HG03457 (cell line): ENCODE data around the gene CIB1.

Source experiments
- ATAC-seq: cut with Tn5 transposase; IDR thresholded peaks from one replicate; pipeline ENCODE4 v1.9.1; 2021; ENCODE audit warnings: moderate number of reproducible peaks; ENCODE audit not compliant: unreplicated experiment

CIB1 gene

GRCh38 chr15:90219421-90220141, 14.2 kb downstream of the CIB1 start:
- ATAC-seq = no peak

- no peak for ATAC-seq
These were observed 15.9 kb downstream of the CIB1 start for GRCh38 chr15:90217671-90218394.

GRCh38 chr15:90214553-90215196, 19.1 kb downstream of the CIB1 start:
- ATAC-seq = no peak

- no peak for ATAC-seq
These were observed 19.9 kb downstream of the CIB1 start for GRCh38 chr15:90213818-90214204.

- no peak for ATAC-seq
These were observed 20.5 kb downstream of the CIB1 start for GRCh38 chr15:90213122-90213817.

- ATAC-seq = no peak
These were observed 21.3 kb downstream of the CIB1 start for GRCh38 chr15:90212221-90213098.

GRCh38 chr15:90211440-90212143, 22.1 kb downstream of the CIB1 start:
- ATAC-seq = no peak

- no peak for ATAC-seq
These were observed 22.7 kb downstream of the CIB1 start for GRCh38 chr15:90211009-90211408.

GRCh38 chr15:90210593-90210992, 23.1 kb downstream of the CIB1 start:
- ATAC-seq = no peak

- no peak for ATAC-seq
These were observed 24.1 kb downstream of the CIB1 start for GRCh38 chr15:90209591-90209990.

GRCh38 chr15:90208356-90208755, 25.4 kb downstream of the CIB1 start:
- ATAC-seq = no peak

- no peak for ATAC-seq
These were observed 26.5 kb downstream of the CIB1 start for GRCh38 chr15:90207252-90207651.

GRCh38 chr15:90205886-90206285, 27.9 kb downstream of the CIB1 start:
- no peak for ATAC-seq

GRCh38 chr15:90205050-90205848, 28.5 kb downstream of the CIB1 start:
- no peak for ATAC-seq

GRCh38 chr15:90203922-90204321, 29.8 kb downstream of the CIB1 start:
- no peak for ATAC-seq

- no peak for ATAC-seq
These were observed 30.3 kb downstream of the CIB1 start for GRCh38 chr15:90203473-90203872.

GRCh38 chr15:90202929-90203328, 30.8 kb downstream of the CIB1 start:
- ATAC-seq = no peak

- ATAC-seq = no peak
These were observed 31.8 kb downstream of the CIB1 start for GRCh38 chr15:90201944-90202375.
